Endothelial cell of umbilical vein (primary cell): ENCODE data around the gene LRRC72.

ENCODE experiments used
- CTCF ChIP-seq, 2 donors: IDR thresholded peaks; 1 replicate in 1 of 2; 2 replicates in 1 of 2; pipeline ENCODE4 v1.5.1; 2011; ENCODE audit warnings: low read length in 2 of 2, mild to moderate bottlenecking in 2 of 2, moderate library complexity in 2 of 2, control low read depth in 1 of 2, inconsistent platforms in 1 of 2, low read depth in 1 of 2; ENCODE audit not compliant: insufficient read depth in 1 of 2; ENCODE audit errors: extremely low read depth in 1 of 2
- EZH2 ChIP-seq: IDR thresholded peaks from 2 replicates; pipeline ENCODE4 v1.6.1; 2012; ENCODE audit warnings: borderline replicate concordance, low read depth, mild to moderate bottlenecking, moderate library complexity, low read length, inconsistent platforms; ENCODE audit not compliant: severe bottlenecking
- FOS ChIP-seq: IDR thresholded peaks from 2 replicates; pipeline ENCODE4 v1.6.1; 2011; ENCODE audit warnings: mild to moderate bottlenecking, low read length, moderate library complexity, borderline replicate concordance; ENCODE audit not compliant: insufficient read depth
- GATA2 ChIP-seq: IDR thresholded peaks from 2 replicates; pipeline ENCODE4 v1.7.0; 2011; ENCODE audit warnings: low read depth, mild to moderate bottlenecking, moderate library complexity, mixed read lengths, low read length; ENCODE audit not compliant: insufficient read length, insufficient read depth
- JUN ChIP-seq: IDR thresholded peaks from 2 replicates; pipeline ENCODE4 v1.6.1; 2011; ENCODE audit warnings: borderline replicate concordance, low read depth; ENCODE audit not compliant: insufficient read length, insufficient read depth
- MAX ChIP-seq: IDR thresholded peaks from 2 replicates; pipeline ENCODE4 v1.6.1; 2011; ENCODE audit not compliant: insufficient read depth, insufficient read length
- MYC ChIP-seq: IDR thresholded peaks from one replicate; pipeline ENCODE4 v1.6.1; 2011; ENCODE audit warnings: mild to moderate bottlenecking, low read depth, low read length
- POLR2A ChIP-seq: IDR thresholded peaks from 2 replicates; pipeline ENCODE4 v1.6.1; 2012; ENCODE audit warnings: low read depth, mild to moderate bottlenecking, control low read depth, low read length
- POLR2AphosphoS5 ChIP-seq: IDR thresholded peaks from 2 replicates; pipeline ENCODE4 v1.6.1; 2012; ENCODE audit warnings: low read depth, mild to moderate bottlenecking, control low read depth, low read length, moderate library complexity; ENCODE audit not compliant: insufficient read depth

- TF ChIP-seq CTCF (IDR thresholded peaks at IDR 0.05; ENCODE audit: extremely low read depth in 1 of 2, insufficient read depth in 1 of 2, low read depth in 1 of 2, low read length in 2 of 2) (no peak), POLR2AphosphoS5 (no peak), EZH2 (no peak), POLR2A (no peak), MAX (no peak), GATA2 (no peak), MYC (no peak), JUN (no peak), FOS (no peak)
Observed at GRCh38 chr7:16535500-16535899, 8.9 kb downstream of the LRRC72 start.
